Activated naive CD4-positive, alpha-beta T cell (primary cell): ENCODE measurements around the gene FAT1.

ENCODE experiments used
- DNase-seq, 4 experiments: peaks; one replicate each; lab custom pipeline; 2025; lab: John Stamatoyannopoulos, UW

FAT1 gene

GRCh38 chr4:186724058-186724863 is 605 bp upstream of the FAT1 start:
- no peak for DNase-seq

- no peak for DNase-seq
Observed at GRCh38 chr4:186722796-186723291, 812 bp downstream of the FAT1 start.

GRCh38 chr4:186719925-186720694 is 3.5 kb downstream of the FAT1 start:
- DNase-seq: no peak

- no peak for DNase-seq
Observed at GRCh38 chr4:186717556-186717955, 6.1 kb downstream of the FAT1 start.

- DNase-seq: no peak
Observed at GRCh38 chr4:186715077-186715476, 8.6 kb downstream of the FAT1 start.

- no peak for DNase-seq
Observed at GRCh38 chr4:186714006-186714675, 9.5 kb downstream of the FAT1 start.

- DNase-seq: no peak
Observed at GRCh38 chr4:186712690-186713089, 11.0 kb downstream of the FAT1 start.

GRCh38 chr4:186710521-186711119 is 13.0 kb downstream of the FAT1 start:
- no peak for DNase-seq

GRCh38 chr4:186709517-186709916 is 14.1 kb downstream of the FAT1 start:
- no peak for DNase-seq

GRCh38 chr4:186708554-186708953 is 15.1 kb downstream of the FAT1 start:
- DNase-seq: no peak

- DNase-seq: no peak
Observed at GRCh38 chr4:186707996-186708395, 15.7 kb downstream of the FAT1 start.

- no peak for DNase-seq
Observed at GRCh38 chr4:186707574-186707973, 16.1 kb downstream of the FAT1 start.

- DNase-seq: no peak
Observed at GRCh38 chr4:186704057-186704456, 19.6 kb downstream of the FAT1 start.

GRCh38 chr4:186703510-186703909 is 20.1 kb downstream of the FAT1 start:
- no peak for DNase-seq

GRCh38 chr4:186702940-186703339 is 20.7 kb downstream of the FAT1 start:
- no peak for DNase-seq

- no peak for DNase-seq
Observed at GRCh38 chr4:186702297-186702696, 21.4 kb downstream of the FAT1 start.

GRCh38 chr4:186701788-186702187 is 21.9 kb downstream of the FAT1 start:
- DNase-seq: no peak

- DNase-seq: no peak
Observed at GRCh38 chr4:186701273-186701672, 22.4 kb downstream of the FAT1 start.

GRCh38 chr4:186700746-186701145 is 22.9 kb downstream of the FAT1 start:
- no peak for DNase-seq

GRCh38 chr4:186699881-186700397 is 23.7 kb downstream of the FAT1 start:
- DNase-seq: no peak

- DNase-seq: no peak
Observed at GRCh38 chr4:186699298-186699697, 24.4 kb downstream of the FAT1 start.

- no peak for DNase-seq
Observed at GRCh38 chr4:186698525-186698924, 25.1 kb downstream of the FAT1 start.
